GM21529 (cell line): ENCODE data around the gene PTH2.
A peak's percentile ranks its signal among the peaks of the same experiment; 100 is the strongest.
"Not testable (repeated sequence)": the region's sequence is repeated elsewhere in the genome, so short reads cannot be mapped to it uniquely, and the experiment has no call there.

Experiments
- ATAC-seq: cut with Tn5 transposase; IDR thresholded peaks from one replicate; pipeline ENCODE4 v1.9.1; 2021; ENCODE audit not compliant: unreplicated experiment

Gene PTH2

GRCh38 chr19:49423071-49423984, at the start of gene PTH2:
Gene PTH2, minus strand, starts transcription at chr19:49423441. Its CDS starts 102 bp downstream, at chr19:49423339.
- no peak for ATAC-seq

DNA sequence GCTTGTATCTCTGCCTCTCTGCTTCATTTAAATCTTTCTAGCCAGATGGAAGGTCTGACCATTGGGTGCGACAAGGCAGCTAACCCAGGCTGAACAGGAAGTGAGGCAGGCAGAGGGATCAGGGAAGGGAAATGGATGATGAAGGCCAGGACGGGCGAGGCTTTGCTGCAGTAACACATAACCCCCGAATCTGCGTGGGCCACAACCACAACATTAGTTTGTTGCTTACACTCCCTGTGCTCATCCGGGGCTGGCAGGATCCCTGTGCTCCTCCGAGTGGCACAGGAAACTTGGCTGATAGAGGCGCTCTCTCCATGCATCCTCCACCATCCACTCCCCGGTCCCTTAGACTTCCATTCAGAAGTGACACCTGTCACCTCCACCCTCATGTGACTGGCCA, 49.7 kb upstream of the PTH2 start:
- ATAC-seq, result no peak

DNA sequence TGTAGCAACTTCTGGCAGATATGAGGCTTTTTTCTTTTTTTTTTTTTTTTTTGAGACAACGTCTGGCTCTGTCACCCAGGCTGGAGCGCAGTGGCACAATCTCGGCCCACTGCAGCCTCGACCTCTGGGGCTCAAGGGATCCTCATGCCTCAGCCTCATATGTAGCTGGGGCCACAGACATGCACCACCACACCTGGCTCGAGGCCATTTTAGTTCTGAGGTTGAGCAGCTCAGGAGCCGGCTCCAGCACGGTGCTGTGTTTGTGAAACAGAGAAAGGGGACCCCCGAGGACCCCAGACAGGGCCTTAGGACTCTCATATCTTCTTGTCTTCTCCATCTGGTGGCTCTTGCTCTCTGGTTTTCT, 47.4 kb upstream of the PTH2 start:
- no peak for ATAC-seq

GRCh38 chr19:49469828-49470614, 46.8 kb upstream of the PTH2 start:
- peak; percentile 47 for ATAC-seq

GRCh38 chr19:49468746-49469447, 45.7 kb upstream of the PTH2 start:
- ATAC-seq, result peak; percentile 61

DNA sequence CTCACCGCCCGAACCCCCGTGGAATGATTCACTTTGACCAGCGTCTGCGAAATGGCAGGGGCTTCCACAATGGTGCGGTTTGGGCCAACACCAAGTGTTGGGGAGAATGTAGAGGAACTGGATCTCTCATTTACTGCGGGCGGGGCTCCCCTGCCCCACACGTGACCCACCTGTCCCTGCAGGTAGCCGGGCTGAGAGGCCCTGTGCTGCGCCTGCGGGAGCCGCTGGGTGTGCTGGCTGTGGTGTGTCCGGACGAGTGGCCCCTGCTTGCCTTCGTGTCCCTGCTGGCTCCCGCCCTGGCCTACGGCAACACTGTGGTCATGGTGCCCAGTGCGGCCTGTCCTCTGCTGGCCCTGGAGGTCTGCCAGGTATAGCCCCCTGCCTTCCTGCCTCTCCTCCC, 45.0 kb upstream of the PTH2 start:
- ATAC-seq, result no peak

GRCh38 chr19:49465371-49465770, 42.1 kb upstream of the PTH2 start:
- no peak for ATAC-seq

DNA sequence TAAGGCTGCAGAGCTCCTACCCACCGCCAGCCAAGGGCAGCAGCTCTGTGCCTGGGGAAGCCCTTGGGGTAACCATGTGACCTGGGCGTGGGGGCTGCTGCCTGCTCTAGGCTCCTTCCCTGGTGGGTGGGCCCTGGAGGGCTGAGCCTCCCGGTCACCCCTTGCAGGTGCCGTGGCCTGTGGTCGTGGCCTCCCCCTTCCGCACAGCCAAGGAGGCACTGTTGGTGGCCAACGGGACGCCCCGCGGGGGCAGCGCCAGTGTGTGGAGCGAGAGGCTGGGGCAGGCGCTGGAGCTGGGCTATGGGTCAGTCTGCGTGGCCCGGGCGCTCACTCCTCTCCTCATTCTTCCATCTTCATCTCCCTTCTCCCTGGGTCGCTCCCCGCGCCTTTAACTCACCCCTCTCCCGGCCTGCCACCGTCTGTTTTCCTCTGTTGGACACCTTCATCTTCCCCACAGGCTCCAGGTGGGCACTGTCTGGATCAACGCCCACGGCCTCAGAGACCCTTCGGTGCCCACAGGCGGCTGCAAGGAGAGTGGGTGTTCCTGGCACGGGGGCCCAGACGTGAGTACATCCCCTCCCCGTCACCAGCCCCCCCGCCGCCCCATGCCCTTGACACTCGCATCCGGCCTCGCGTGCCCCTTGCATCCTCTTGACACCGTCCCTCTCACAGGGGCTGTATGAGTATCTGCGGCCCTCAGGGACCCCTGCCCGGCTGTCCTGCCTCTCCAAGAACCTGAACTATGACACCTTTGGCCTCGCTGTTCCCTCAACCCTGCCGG, 40.9 kb upstream of the PTH2 start:
- no peak for ATAC-seq

DNA sequence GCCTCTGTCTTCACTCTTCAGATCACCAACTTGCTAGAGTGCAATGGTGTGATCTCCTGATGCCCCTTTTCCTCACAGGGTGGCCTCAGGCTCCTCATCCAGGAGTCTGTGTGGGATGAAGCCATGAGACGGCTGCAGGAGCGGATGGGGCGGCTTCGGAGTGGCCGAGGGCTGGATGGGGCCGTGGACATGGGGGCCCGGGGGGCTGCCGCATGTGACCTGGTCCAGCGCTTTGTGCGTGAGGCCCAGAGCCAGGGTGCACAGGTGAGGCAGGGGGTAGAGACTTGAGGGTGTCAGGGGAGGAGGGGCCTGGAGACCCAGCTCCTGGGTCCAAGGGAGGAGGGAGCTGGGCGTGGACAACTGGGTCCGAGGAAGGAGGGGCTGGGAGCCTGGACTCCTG, 39.3 kb upstream of the PTH2 start:
- ATAC-seq, result no peak

DNA sequence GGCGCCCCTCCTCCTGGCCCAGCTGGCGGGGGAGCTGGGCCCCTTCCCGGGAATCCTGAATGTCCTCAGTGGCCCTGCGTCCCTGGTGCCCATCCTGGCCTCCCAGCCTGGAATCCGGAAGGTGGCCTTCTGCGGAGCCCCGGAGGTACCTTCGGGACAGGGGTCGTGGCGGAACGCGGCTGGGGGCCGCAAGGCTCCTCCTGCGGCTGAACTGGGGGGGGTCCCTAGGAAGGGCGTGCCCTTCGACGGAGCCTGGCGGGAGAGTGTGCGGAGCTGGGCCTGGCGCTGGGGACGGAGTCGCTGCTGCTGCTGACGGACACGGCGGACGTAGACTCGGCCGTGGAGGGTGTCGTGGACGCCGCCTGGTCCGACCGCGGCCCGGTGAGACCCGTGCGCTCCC, 38.4 kb upstream of the PTH2 start:
- ATAC-seq, result no peak

GRCh38 chr19:49461130-49461529, 37.9 kb upstream of the PTH2 start:
- not testable (repeated sequence) for ATAC-seq

DNA sequence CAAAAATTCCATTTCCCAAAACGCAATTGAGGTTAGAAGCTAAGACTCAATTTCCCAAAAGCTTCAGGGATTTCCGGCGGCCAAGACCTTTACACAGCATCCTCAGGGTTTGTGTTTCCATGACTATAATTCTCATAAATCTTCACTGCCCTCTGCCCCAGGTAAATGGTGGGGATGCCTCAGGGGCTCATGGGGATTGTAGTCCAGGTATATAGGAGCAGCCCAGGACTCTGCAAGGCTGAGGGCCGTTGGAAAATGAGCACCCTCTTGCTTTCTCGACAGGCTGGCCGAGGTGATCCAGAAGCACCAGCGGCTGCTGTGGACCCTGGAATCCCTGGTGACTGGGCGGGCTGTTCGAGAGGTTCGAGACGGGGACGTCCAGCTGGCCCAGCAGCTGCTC, 36.1 kb upstream of the PTH2 start:
- ATAC-seq, result no peak

- ATAC-seq, result no peak
Observed at GRCh38 chr19:49458567-49458903, 35.3 kb upstream of the PTH2 start.

DNA sequence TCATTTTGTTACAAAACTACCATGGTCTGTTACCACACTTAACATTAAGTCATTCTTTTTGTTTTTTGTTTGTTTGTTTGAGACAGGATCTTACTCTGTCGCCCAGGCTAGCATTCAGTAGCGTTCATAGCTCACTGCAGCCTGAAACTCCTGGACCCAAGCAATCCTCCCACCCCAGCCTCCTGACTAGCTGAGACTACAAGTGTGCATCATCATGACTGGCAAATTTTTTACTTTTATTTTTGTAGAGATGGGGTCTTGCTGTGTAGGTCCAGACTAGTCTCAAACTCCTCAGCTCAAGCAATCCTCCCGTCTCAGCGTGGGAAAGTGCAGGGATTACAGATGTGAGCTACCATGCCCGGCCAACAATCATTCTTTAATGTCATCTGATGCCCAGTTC, 33.1 kb upstream of the PTH2 start:
- no peak for ATAC-seq

- ATAC-seq, result no peak
Observed at GRCh38 chr19:49455773-49456172, 32.5 kb upstream of the PTH2 start.

GRCh38 chr19:49453757-49454240, 30.6 kb upstream of the PTH2 start:
- ATAC-seq, result no peak

GRCh38 chr19:49453013-49453756, 29.9 kb upstream of the PTH2 start, which contains the start of gene ALDH16A1:
Gene ALDH16A1, plus strand, starts transcription at chr19:49453225. Its CDS starts 107 bp downstream, at chr19:49453332.
- peak; percentile 80 for ATAC-seq

- peak; percentile 59 for ATAC-seq
Observed at GRCh38 chr19:49451430-49452181, 28.4 kb upstream of the PTH2 start, which contains the start of gene PIH1D1. Gene PIH1D1, minus strand, starts transcription at chr19:49451814. Its CDS starts 240 bp downstream, at chr19:49451574.

DNA sequence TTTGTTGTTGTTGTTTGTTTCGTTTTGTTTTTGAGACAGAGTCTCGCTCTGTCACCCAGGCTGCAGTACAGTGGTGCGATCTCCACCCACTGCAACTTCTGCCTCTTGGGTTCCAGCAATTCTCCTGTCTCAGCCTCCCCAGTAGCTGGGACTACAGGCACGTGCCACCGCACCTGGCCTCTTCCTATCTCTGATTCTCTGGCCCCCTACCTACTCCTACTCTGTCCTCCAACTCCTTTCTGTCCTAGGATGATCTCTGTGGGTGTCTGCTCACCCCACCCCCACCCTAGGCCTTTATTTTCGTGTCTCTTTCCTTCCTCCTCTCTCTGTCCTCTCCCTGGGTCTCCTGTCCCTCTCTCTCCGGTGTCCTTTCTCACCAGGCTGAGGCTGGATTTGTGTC, 27.2 kb upstream of the PTH2 start:
- no peak for ATAC-seq
